PC-9 (cell line): ENCODE results near the gene PTPRR.

Source experiments
- EZH2 ChIP-seq: fragments of 200-600 bp; sonication (generic); IDR thresholded peaks from 2 replicates; pipeline ENCODE4 v1.8.0; 2017; ENCODE audit warnings: antibody characterized with exemption, low read depth
- TF ChIP-seq, protein P1 (sequence below): fragments of 200-600 bp; sonication (generic); conservative IDR thresholded peaks from 2 replicates; pipeline ENCODE4 v1.6.1; 2017; ENCODE audit warnings: mixed run types, antibody characterized with exemption, mild to moderate bottlenecking, moderate library complexity

DNA sequence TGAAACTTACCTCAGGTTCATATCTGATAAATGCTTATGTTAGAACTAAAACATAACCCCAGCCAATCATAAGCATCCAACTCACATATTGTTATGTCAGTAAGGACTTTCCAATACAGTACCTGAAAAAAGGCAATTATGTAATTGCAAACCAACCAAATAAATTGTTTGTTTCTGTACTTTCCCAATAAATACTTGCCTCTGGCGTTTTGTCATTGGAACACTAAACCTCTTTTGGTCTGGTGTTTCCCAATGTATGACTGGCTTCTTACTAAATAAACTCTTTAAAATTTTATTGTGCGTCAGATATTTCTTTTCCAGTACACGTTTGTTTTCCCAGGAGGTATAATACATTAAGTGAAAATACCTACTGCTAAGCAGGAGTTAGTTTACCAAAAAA, 276.6 kb downstream of the PTPRR start:
- TF ChIP-seq, protein P1, sequence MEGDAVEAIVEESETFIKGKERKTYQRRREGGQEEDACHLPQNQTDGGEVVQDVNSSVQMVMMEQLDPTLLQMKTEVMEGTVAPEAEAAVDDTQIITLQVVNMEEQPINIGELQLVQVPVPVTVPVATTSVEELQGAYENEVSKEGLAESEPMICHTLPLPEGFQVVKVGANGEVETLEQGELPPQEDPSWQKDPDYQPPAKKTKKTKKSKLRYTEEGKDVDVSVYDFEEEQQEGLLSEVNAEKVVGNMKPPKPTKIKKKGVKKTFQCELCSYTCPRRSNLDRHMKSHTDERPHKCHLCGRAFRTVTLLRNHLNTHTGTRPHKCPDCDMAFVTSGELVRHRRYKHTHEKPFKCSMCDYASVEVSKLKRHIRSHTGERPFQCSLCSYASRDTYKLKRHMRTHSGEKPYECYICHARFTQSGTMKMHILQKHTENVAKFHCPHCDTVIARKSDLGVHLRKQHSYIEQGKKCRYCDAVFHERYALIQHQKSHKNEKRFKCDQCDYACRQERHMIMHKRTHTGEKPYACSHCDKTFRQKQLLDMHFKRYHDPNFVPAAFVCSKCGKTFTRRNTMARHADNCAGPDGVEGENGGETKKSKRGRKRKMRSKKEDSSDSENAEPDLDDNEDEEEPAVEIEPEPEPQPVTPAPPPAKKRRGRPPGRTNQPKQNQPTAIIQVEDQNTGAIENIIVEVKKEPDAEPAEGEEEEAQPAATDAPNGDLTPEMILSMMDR: no peak
- no peak for TF ChIP-seq EZH2
